H1 (cell line): ENCODE measurements around the gene MRPS27. TPM values are rescaled to one million over a fixed set of nuclear protein-coding genes. Genes with fewer than 3 reads are reported as not detected.

Source experiments
- CTCF ChIA-PET: fragments of 300-600 bp; sonication (Branson Sonifier 250); formaldehyde crosslinking; loops from one replicate; lab custom pipeline; 2021; ENCODE audit not compliant: partially characterized antibody; lab: Charles Lee
- POLR2A ChIA-PET: fragments of 300-600 bp; sonication (Branson Sonifier 250); formaldehyde crosslinking; loops from one replicate; lab custom pipeline; 2021; ENCODE audit warnings: inconsistent platforms; ENCODE audit not compliant: partially characterized antibody; lab: Charles Lee
- DNase-seq, 2 experiments: peaks; one replicate each; pipeline versions ENCODE4 v3.0.0 to v3.0.0-alpha.2; 2010 to 2022; ENCODE audit warnings: low spot score in 2 of 2, low read depth in 1 of 2, mixed read lengths in 1 of 2
- FAIRE-seq: peaks from 2 replicates; lab custom pipeline; 2011; peaks lifted over from hg19 to GRCh38; lab: Jason Lieb, UNC
- H2AFZ ChIP-seq: 2 replicates; pipeline ENCODE4 v1.8.1; 2012; ENCODE audit warnings: low read length, inconsistent platforms
- H2AK5ac ChIP-seq: 2 replicates; pipeline ENCODE4 v1.6.1; 2013; ENCODE audit warnings: low read depth, low read length
- H2BK120ac ChIP-seq: replicated peaks from 2 replicates; pipeline ENCODE3; 2013; ENCODE audit warnings: low read depth, low read length, inconsistent platforms
- H2BK12ac ChIP-seq: 2 replicates; pipeline ENCODE4 v1.6.1; 2013; ENCODE audit warnings: low read depth, low read length
- H2BK15ac ChIP-seq: 2 replicates; pipeline ENCODE4 v1.6.1; 2013; ENCODE audit warnings: low read length
- H2BK20ac ChIP-seq: 2 replicates; pipeline ENCODE4 v1.6.1; 2013; ENCODE audit warnings: low read length
- H2BK5ac ChIP-seq: 2 replicates; pipeline ENCODE4 v1.6.1; 2013; ENCODE audit warnings: low read depth, low read length
- H3K14ac ChIP-seq: 2 replicates; pipeline ENCODE4 v1.6.1; 2013; ENCODE audit warnings: inconsistent platforms; ENCODE audit not compliant: insufficient read length
- H3K18ac ChIP-seq: 2 replicates; pipeline ENCODE4 v1.6.1; 2013; ENCODE audit warnings: low read length; ENCODE audit errors: extremely low read depth
- H3K23ac ChIP-seq: 2 replicates; pipeline ENCODE4 v1.6.1; 2013; ENCODE audit warnings: inconsistent platforms; ENCODE audit not compliant: insufficient read length
- H3K23me2 ChIP-seq: 2 replicates; pipeline ENCODE4 v1.6.1; 2013; ENCODE audit warnings: low read depth, low read length
- H3K27ac ChIP-seq: 2 replicates; pipeline ENCODE4 v1.6.1; 2011; ENCODE audit warnings: low read depth, low read length, inconsistent platforms
- H3K27me3 ChIP-seq, 4 experiments: replicated peaks in 1 of 4; 1 replicate in 1 of 4; 2 replicates in 3 of 4; pipeline versions ENCODE4 v1.6.1 to v1.8.1; 2011 to 2013; ENCODE audit warnings: low read length in 3 of 4, mild to moderate bottlenecking in 3 of 4, inconsistent platforms in 2 of 4, mixed read lengths in 2 of 4, moderate library complexity in 1 of 4; ENCODE audit not compliant: control insufficient read depth in 3 of 4, insufficient read depth in 3 of 4; ENCODE audit errors: extremely low read depth in 1 of 4
- H3K36me3 ChIP-seq, 4 experiments: 2 replicates each; pipeline versions ENCODE4 v1.6.1 to v1.8.1; 2011 to 2013; ENCODE audit warnings: mild to moderate bottlenecking in 4 of 4, low read length in 3 of 4, moderate library complexity in 2 of 4, control low read depth in 1 of 4, inconsistent platforms in 1 of 4; ENCODE audit not compliant: insufficient read depth in 4 of 4, control insufficient read depth in 2 of 4
- H3K4ac ChIP-seq: replicated peaks from 2 replicates; pipeline ENCODE3; 2013; ENCODE audit warnings: low read length, low read depth, mixed read lengths, inconsistent platforms; ENCODE audit not compliant: insufficient read length
- H3K4me1 ChIP-seq, 4 experiments: replicated peaks in 1 of 4; 1 replicate in 1 of 4; 2 replicates in 3 of 4; pipeline versions ENCODE4 v1.6.1 to v1.8.1; 2011 to 2013; ENCODE audit warnings: low read length in 3 of 4, inconsistent platforms in 2 of 4, mixed read lengths in 1 of 4; ENCODE audit not compliant: insufficient read depth in 4 of 4, control insufficient read depth in 3 of 4
- H3K4me2 ChIP-seq, 2 experiments: 2 replicates each; pipeline versions ENCODE4 v1.6.1 to v1.8.1; 2011 to 2013; ENCODE audit warnings: low read depth in 2 of 2, low read length in 2 of 2, control low read depth in 1 of 2, inconsistent platforms in 1 of 2, mild to moderate bottlenecking in 1 of 2; ENCODE audit not compliant: insufficient read depth in 1 of 2
- H3K4me3 ChIP-seq, 4 experiments: fragments of 200-600, 300-600 bp in 1 of 4; sonication (generic), shearing (Covaris generic), sonication (Bioruptor Twin) in 1 of 4; 2 replicates each; pipeline versions ENCODE4 v1.5.1 to v1.8.1; 2011 to 2016; ENCODE audit warnings: low read length in 4 of 4, low read depth in 3 of 4, control low read depth in 2 of 4, inconsistent platforms in 2 of 4, mild to moderate bottlenecking in 2 of 4, mixed read lengths in 1 of 4, moderate library complexity in 1 of 4; ENCODE audit not compliant: insufficient read depth in 2 of 4; ENCODE audit errors: extremely low read depth in 1 of 4
- H3K56ac ChIP-seq: replicated peaks from 2 replicates; pipeline ENCODE3; 2013; ENCODE audit warnings: low read depth, mild to moderate bottlenecking, mixed read lengths, low read length, inconsistent platforms; ENCODE audit not compliant: insufficient read length
- H3K79me1 ChIP-seq: 2 replicates; pipeline ENCODE4 v1.6.1; 2013; ENCODE audit warnings: low read depth, low read length, control low read depth
- H3K79me2 ChIP-seq, 2 experiments: 2 replicates each; pipeline versions ENCODE4 v1.6.1 to v1.8.1; 2012 to 2013; ENCODE audit warnings: low read length in 2 of 2, mild to moderate bottlenecking in 2 of 2, inconsistent platforms in 1 of 2; ENCODE audit not compliant: insufficient read depth in 2 of 2, control insufficient read depth in 1 of 2
- H3K9ac ChIP-seq, 4 experiments: replicated peaks in 1 of 4; 1 replicate in 1 of 4; 2 replicates in 3 of 4; pipeline versions ENCODE4 v1.6.1 to v1.8.1; 2011 to 2013; ENCODE audit warnings: low read depth in 3 of 4, low read length in 3 of 4, control low read depth in 2 of 4, mild to moderate bottlenecking in 2 of 4, moderate library complexity in 2 of 4, inconsistent platforms in 1 of 4; ENCODE audit errors: extremely low read depth in 1 of 4
- H3K9me3 ChIP-seq, 2 experiments: 2 replicates each; pipeline versions ENCODE4 v1.6.1 to v1.8.1; 2012 to 2013; ENCODE audit warnings: mild to moderate bottlenecking in 2 of 2, moderate library complexity in 2 of 2, control low read depth in 1 of 2, inconsistent platforms in 1 of 2, low read depth in 1 of 2, low read length in 1 of 2, mixed read lengths in 1 of 2; ENCODE audit not compliant: insufficient read depth in 2 of 2
- H4K20me1 ChIP-seq, 2 experiments: replicated peaks in 1 of 2; 2 replicates each; pipeline versions ENCODE3 to v1.8.1; 2011 to 2013; ENCODE audit warnings: inconsistent platforms in 2 of 2, low read length in 2 of 2, mild to moderate bottlenecking in 1 of 2; ENCODE audit not compliant: insufficient read depth in 2 of 2, control insufficient read depth in 1 of 2
- H4K5ac ChIP-seq: 2 replicates; pipeline ENCODE4 v1.6.1; 2013; ENCODE audit warnings: low read length, low read depth, mixed read lengths, inconsistent platforms; ENCODE audit not compliant: insufficient read length
- H4K8ac ChIP-seq: 2 replicates; pipeline ENCODE4 v1.8.0; 2013; ENCODE audit warnings: mild to moderate bottlenecking, moderate library complexity, low read length, inconsistent platforms; ENCODE audit not compliant: insufficient read depth; ENCODE audit errors: extremely low read depth
- H4K91ac ChIP-seq: replicated peaks from 2 replicates; pipeline ENCODE3; 2013; ENCODE audit warnings: low read length, mixed read lengths, inconsistent platforms; ENCODE audit not compliant: insufficient read length
- MAFK ChIP-seq: IDR thresholded peaks from 2 replicates; pipeline ENCODE4 v1.6.1; 2012; ENCODE audit warnings: low read depth, mild to moderate bottlenecking, improper control_type of control experiment, low read length
- RNF2 ChIP-seq: fragments of 200-900, 300-1000 bp; sonication (generic); IDR thresholded peaks from 2 replicates; pipeline ENCODE4 v1.7.1; 2016; ENCODE audit warnings: borderline replicate concordance, low read depth, mild to moderate bottlenecking, antibody characterized with exemption, low read length; ENCODE audit not compliant: poor library complexity, severe bottlenecking; ENCODE audit errors: missing control alignments
- polyA plus RNA-seq, 7 experiments: library from polyadenylated mRNA; depleted of rRNA in 3 of 7; stranded (reverse) in 5 of 7; unstranded in 2 of 7; fragments of >200 nt in 5 of 7; fragments of 200-250 nt in 2 of 7; gene quantifications; 1 replicate in 5 of 7; 2 replicates in 1 of 7; 4 replicates in 1 of 7; pipeline versions ENCODE4 v1.2.1 to v1.2.3, GENCODE V29; 2011 to 2013; ENCODE audit warnings: missing spikeins in 2 of 7, mixed read lengths in 2 of 7
- total RNA-seq: library from RNA; stranded (reverse); fragmentation: NEBNext Ultra II Directional; extraction: Animal tissue kit (Norgen Biotek cat#: 25700); gene quantifications from 2 replicates; pipeline ENCODE4 v1.2.1, GENCODE V29; 2021

Gene MRPS27
- total and polyA plus RNA-seq, 2 of the 8 experiments (the other 6 are each of a cell fraction or from before 2014, with no cell fraction given), result 93.2 to 102 TPM

GRCh38 chr5:72358925-72359324 is 38.9 kb upstream of the MRPS27 start:
- no peak overlapping the region for H3K23ac ChIP-seq
- no peaks in the 10 kb centered on the region for H3K23me2 ChIP-seq
- no peak overlapping the region for H2BK20ac ChIP-seq
- H2BK120ac ChIP-seq, result no peak overlapping the region
- peaks cover 0 to 6% (median 4%) of the 10 kb centered on the region in 4 experiments; a peak in 4 of 7 replicates for H3K4me1 ChIP-seq
- H3K4ac ChIP-seq, result no peak overlapping the region
- peaks cover 0 to 23% (median 10%) of the 10 kb centered on the region in 4 experiments; a peak in 5 of 8 replicates for H3K36me3 ChIP-seq
- H3K9ac ChIP-seq, result no peak overlapping the region
- no peak overlapping the region for H2BK15ac ChIP-seq
- H3K4me2 ChIP-seq, result no peak overlapping the region
- no peak overlapping the region for H3K56ac ChIP-seq
- H4K91ac ChIP-seq, result no peak overlapping the region
- ChIA-PET POLR2A (no interaction called here), CTCF (no interaction called here)
- no peak overlapping the region for H3K14ac ChIP-seq
- H3K18ac ChIP-seq, result no peak overlapping the region
- H4K20me1 ChIP-seq, result no peaks in the 10 kb centered on the region
- no peak overlapping the region for H3K4me3 ChIP-seq
- no peak for FAIRE-seq
- no peaks in the 10 kb centered on the region for H3K9me3 ChIP-seq
- H3K79me1 ChIP-seq, result no peaks in the 10 kb centered on the region
- no peak overlapping the region for H2BK5ac ChIP-seq
- H3K79me2 ChIP-seq, result no peaks in the 10 kb centered on the region
- H4K8ac ChIP-seq, result no peak overlapping the region
- no peaks in the 10 kb centered on the region for H3K27me3 ChIP-seq
- no peak overlapping the region for H2AFZ ChIP-seq
- no peak overlapping the region for H2AK5ac ChIP-seq
- DNase-seq, result no peak
- H2BK12ac ChIP-seq, result no peak overlapping the region
- no peak overlapping the region for H3K27ac ChIP-seq
- H4K5ac ChIP-seq, result no peak overlapping the region
- no peak for TF ChIP-seq RNF2
- TF ChIP-seq MAFK, result 0 out of 2 replicates have a peak, but pooled peaks have one; percentile 13
